ENCODE results near the gene SLC37A4. TPM values are rescaled to one million over a fixed set of nuclear protein-coding genes. Genes with fewer than 3 reads are reported as not detected.
A peak's percentile ranks its signal among the peaks of the same experiment; 100 is the strongest.

Gene SLC37A4
- total RNA-seq, 4 donors from 2014 or later, result 12.4 to 30.2 (median 16.5) TPM

DNA sequence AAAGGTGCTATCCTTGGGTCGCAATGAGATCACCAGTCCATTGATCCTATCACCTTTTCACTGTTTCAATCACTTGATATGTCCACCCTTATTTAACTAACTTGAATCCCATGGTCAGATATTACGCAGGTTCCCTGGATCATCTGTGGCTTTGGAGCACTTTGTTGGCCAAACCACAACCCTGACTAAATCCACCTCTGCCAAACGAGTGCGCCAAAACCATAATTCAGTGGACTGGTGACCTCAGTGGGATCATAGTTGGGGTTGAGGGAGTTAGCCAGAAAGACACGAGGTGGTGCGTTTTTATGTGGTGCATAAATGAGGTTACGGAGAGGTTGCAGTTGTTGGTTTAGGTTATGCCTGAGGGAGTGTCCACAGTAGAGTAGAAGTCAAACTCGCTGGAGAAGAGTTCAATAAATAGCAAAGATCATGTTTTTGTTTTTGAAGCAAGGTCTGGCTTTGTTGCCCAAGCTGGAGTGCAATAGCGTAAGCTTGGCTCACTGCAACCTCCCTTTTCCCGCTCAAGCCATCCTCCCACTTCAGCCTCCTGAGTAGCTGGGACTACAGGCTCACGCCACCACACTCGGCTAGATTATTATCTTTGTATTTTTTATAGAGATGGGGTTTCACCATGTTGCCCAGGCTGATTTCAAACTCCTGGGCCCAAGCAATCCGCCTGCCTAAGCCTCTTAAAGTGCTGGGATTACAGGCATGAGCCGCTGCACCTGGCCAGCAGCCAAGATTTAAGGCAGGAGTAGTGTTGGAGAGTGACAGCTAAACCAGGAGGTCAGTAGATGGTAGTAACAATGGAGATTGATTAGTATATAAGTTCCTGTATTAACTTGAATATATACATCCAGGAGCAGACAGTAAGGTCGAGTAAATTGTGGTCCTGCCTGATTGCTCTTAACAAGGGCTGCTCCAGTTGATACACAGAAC lies 54.6 kb downstream of the SLC37A4 start:
- DNase-seq, result peak; percentile 61 to 63
- Histone ChIP-seq H3K27ac (no peak overlapping the region), H3K9me3 (no peaks in the 10 kb centered on the region), H3K27me3 (no peaks in the 10 kb centered on the region), H3K4me3 (replicated peaks in 1 of 3) (no peak overlapping the region), H3K4me1 (peaks cover 9 to 24% of the 10 kb centered on the region in 2 donors), H3K36me3 (no peaks in the 10 kb centered on the region)
- intact Hi-C loops (cut with DNase I), result no loop called here
- WGBS, 2 donors, result 76 to 79% methylated on average over 15 of the region's 15 CpGs
- TF ChIP-seq, protein P1, sequence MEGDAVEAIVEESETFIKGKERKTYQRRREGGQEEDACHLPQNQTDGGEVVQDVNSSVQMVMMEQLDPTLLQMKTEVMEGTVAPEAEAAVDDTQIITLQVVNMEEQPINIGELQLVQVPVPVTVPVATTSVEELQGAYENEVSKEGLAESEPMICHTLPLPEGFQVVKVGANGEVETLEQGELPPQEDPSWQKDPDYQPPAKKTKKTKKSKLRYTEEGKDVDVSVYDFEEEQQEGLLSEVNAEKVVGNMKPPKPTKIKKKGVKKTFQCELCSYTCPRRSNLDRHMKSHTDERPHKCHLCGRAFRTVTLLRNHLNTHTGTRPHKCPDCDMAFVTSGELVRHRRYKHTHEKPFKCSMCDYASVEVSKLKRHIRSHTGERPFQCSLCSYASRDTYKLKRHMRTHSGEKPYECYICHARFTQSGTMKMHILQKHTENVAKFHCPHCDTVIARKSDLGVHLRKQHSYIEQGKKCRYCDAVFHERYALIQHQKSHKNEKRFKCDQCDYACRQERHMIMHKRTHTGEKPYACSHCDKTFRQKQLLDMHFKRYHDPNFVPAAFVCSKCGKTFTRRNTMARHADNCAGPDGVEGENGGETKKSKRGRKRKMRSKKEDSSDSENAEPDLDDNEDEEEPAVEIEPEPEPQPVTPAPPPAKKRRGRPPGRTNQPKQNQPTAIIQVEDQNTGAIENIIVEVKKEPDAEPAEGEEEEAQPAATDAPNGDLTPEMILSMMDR (IDR thresholded peaks at IDR 0.05), result no peak
- TF ChIP-seq POLR2A (IDR thresholded peaks at IDR 0.05), result no peak

Small RNAs within 50 kb of the gene (microRNA-seq; reads per million reads assigned to microRNA genes)
- not detected for gene MIR3656

Small RNAs within 50 kb of the gene (small RNA-seq; reads per million reads assigned to genes)
- not detected for gene AP003392.2
- not detected for gene RF00017
- gene RF00019, result not detected

Other genes starting within 250 kb of the SLC37A4 start
- 100 to 1,000 TPM; 110 to 178 (median 142) TPM for gene DDX6, start 239.7 kb downstream of the SLC37A4 start, total RNA-seq
- not detected for gene CXCR5, start 147.0 kb downstream of the SLC37A4 start, total RNA-seq
- 10 to 100 TPM; 13.2 to 26.2 (median 19.4) TPM for gene BCL9L, start 105.0 kb downstream of the SLC37A4 start, total RNA-seq
- not detected for gene UPK2, start 74.6 kb downstream of the SLC37A4 start, total RNA-seq
- not detected for gene FOXR1, start 59.1 kb downstream of the SLC37A4 start, total RNA-seq
- 100 to 1,000 TPM in 1 of 4 donors, 10 to 100 TPM in 3; 45.2 to 128 (median 56.4) TPM for gene CENATAC, start 32.7 kb downstream of the SLC37A4 start, total RNA-seq
- 1,000 to 10,000 TPM in 3 of 4 donors, 100 to 1,000 TPM in 1; 852 to 1,992 (median 1,622) TPM for gene RPS25, start 12.5 kb downstream of the SLC37A4 start, total RNA-seq
- 10 to 100 TPM; 42.1 to 70.0 (median 53.2) TPM for gene TRAPPC4, start 12.1 kb downstream of the SLC37A4 start, total RNA-seq
- 100 to 1,000 TPM; 145 to 369 (median 320) TPM for gene HYOU1, start 26.3 kb upstream of the SLC37A4 start, total RNA-seq
- gene VPS11, start 36.9 kb upstream of the SLC37A4 start, total RNA-seq, result 10 to 100 TPM; 40.3 to 64.4 (median 47.4) TPM
- 10 to 100 TPM; 10.7 to 24.3 (median 19.7) TPM for gene HMBS, start 54.0 kb upstream of the SLC37A4 start, total RNA-seq
- 10 to 100 TPM; 29.8 to 42.8 (median 38.7) TPM for gene DPAGT1, start 71.0 kb upstream of the SLC37A4 start, total RNA-seq
- 1 to 10 TPM; 6.7 to 8.9 (median 7.9) TPM for gene C2CD2L, start 76.5 kb upstream of the SLC37A4 start, total RNA-seq
- 10 to 100 TPM; 24.0 to 37.7 (median 33.2) TPM for gene HINFP, start 90.7 kb upstream of the SLC37A4 start, total RNA-seq
- 1 to 10 TPM in 2 of 4 donors, under 1 TPM in 2; 0.13 to 1.6 (median 0.82) TPM for gene ABCG4, start 118.2 kb upstream of the SLC37A4 start, total RNA-seq
- gene NLRX1, start 137.8 kb upstream of the SLC37A4 start, total RNA-seq, result 10 to 100 TPM; 13.3 to 33.1 (median 19.5) TPM
- not detected for gene NHERF4, start 154.6 kb upstream of the SLC37A4 start, total RNA-seq
- 10 to 100 TPM in 3 of 4 donors, 1 to 10 TPM in 1; 9.4 to 14.5 (median 13.9) TPM for gene CBL, start 175.5 kb upstream of the SLC37A4 start, total RNA-seq

Data from thyroid gland (tissue), 4 donors.